AG04450 (cell line): Measurements from ENCODE around the gene ATP1A4. TPM values are rescaled to one million over a fixed set of nuclear protein-coding genes. Genes with fewer than 3 reads are reported as not detected.
"Not testable (repeated sequence)": the region's sequence is repeated elsewhere in the genome, so short reads cannot be mapped to it uniquely, and the experiment has no call there.

Experiments used
- CTCF ChIA-PET: fragments of 300-600, 350-600 bp; formaldehyde crosslinking; extraction: SDS; loops from one replicate; lab custom pipeline; 2022; ENCODE audit warnings: antibody characterized with exemption, inconsistent platforms; lab: Charles Lee
- POLR2A ChIA-PET: fragments of 350-600 bp; formaldehyde crosslinking; extraction: SDS; loops from one replicate; lab custom pipeline; 2021; ENCODE audit warnings: antibody characterized with exemption, inconsistent platforms; lab: Yijun Ruan, JAX
- DNase-seq: peaks from one replicate; pipeline ENCODE4 v3.0.0-alpha.2; 2011; ENCODE audit warnings: low read depth, low spot score
- H3K27ac ChIP-seq: one replicate; pipeline ENCODE4 v1.5.1; 2012; ENCODE audit warnings: low read depth, low read length, control low read depth
- H3K27me3 ChIP-seq: one replicate; pipeline ENCODE4 v1.6.0; 2012; ENCODE audit warnings: low read length; ENCODE audit not compliant: control insufficient read depth, insufficient read depth
- H3K4me3 ChIP-seq: 2 replicates; pipeline ENCODE4 v1.5.1; 2011; ENCODE audit warnings: mild to moderate bottlenecking, low read depth, low read length, control low read depth
- H3K9me3 ChIP-seq: 2 replicates; pipeline ENCODE4 v1.5.1; 2012; ENCODE audit warnings: low read length; ENCODE audit not compliant: control insufficient read depth, insufficient read depth
- polyA plus RNA-seq: library from polyadenylated mRNA; depleted of rRNA; stranded (reverse); fragments of >200 nt; gene quantifications from 2 replicates; pipeline ENCODE4 v1.2.3, GENCODE V29; 2011
- TF ChIP-seq, protein P1 (sequence below): IDR thresholded peaks from 2 replicates; pipeline ENCODE4 v1.5.1; 2011; ENCODE audit warnings: low read depth, low read length, control low read depth, inconsistent platforms

The ATP1A4 gene
- polyA plus RNA-seq, 1 experiment: not detected

GRCh38 chr1:160105155-160105554, 46.2 kb upstream of the ATP1A4 start:
- no peak overlapping the region for H3K27ac ChIP-seq
- ChIA-PET POLR2A (no interaction called here), CTCF (interaction anchor here (0.8 to 7.2 kb wide), 9 partner anchors 18 to 271 kb away, joined by 3 to 212 read pairs (median 11); partner anchors contain the start of gene CASQ1)
- TF ChIP-seq, protein P1, sequence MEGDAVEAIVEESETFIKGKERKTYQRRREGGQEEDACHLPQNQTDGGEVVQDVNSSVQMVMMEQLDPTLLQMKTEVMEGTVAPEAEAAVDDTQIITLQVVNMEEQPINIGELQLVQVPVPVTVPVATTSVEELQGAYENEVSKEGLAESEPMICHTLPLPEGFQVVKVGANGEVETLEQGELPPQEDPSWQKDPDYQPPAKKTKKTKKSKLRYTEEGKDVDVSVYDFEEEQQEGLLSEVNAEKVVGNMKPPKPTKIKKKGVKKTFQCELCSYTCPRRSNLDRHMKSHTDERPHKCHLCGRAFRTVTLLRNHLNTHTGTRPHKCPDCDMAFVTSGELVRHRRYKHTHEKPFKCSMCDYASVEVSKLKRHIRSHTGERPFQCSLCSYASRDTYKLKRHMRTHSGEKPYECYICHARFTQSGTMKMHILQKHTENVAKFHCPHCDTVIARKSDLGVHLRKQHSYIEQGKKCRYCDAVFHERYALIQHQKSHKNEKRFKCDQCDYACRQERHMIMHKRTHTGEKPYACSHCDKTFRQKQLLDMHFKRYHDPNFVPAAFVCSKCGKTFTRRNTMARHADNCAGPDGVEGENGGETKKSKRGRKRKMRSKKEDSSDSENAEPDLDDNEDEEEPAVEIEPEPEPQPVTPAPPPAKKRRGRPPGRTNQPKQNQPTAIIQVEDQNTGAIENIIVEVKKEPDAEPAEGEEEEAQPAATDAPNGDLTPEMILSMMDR: no peak
- no peaks in the 10 kb centered on the region for H3K9me3 ChIP-seq
- H3K27me3 ChIP-seq: peaks cover 13% of the 10 kb centered on the region
- no peak overlapping the region for H3K4me3 ChIP-seq
- DNase-seq: no peak

DNA sequence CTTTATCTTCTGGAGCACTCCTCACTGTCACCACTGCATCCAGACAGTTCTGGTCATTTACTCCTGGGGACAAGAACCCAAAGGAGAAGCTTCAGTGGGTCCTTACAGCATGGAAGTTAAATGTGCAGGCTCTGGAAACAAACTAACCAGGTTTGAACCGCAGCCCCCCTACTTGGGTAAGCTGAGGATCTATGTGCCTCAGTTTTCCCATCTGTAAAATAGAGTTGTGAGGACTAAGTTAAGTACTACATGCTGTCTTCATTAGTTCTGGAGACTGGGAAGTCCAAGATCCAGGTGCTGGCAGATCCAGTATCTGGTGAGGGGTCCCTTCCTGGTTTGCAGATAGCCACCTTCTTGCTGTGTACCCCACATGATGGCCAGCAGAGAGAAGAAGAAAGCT, 43.9 kb upstream of the ATP1A4 start:
- Histone ChIP-seq H3K9me3 (no peaks in the 10 kb centered on the region), H3K4me3 (no peak overlapping the region), H3K27me3 (peaks cover 13% of the 10 kb centered on the region), H3K27ac (no peak overlapping the region)
- CTCF ChIA-PET: interaction anchor here (0.6 to 3.6 kb wide), 7 partner anchors 10 to 225 kb away, joined by 3 to 21 read pairs (median 9); no protein-coding TSS in a partner anchor
- TF ChIP-seq, protein P1: no peak
- DNase-seq: no peak
- POLR2A ChIA-PET: no interaction called here

GRCh38 chr1:160108888-160109662, 42.3 kb upstream of the ATP1A4 start:
- TF ChIP-seq, protein P1: peak; percentile 55
- Histone ChIP-seq H3K9me3 (no peaks in the 10 kb centered on the region), H3K27ac (no peak overlapping the region), H3K27me3 (peaks cover 16% of the 10 kb centered on the region), H3K4me3 (no peak overlapping the region)
- DNase-seq: no peak
- CTCF ChIA-PET: interaction anchor here (0.6 to 3.6 kb wide), 21 partner anchors 8 to 498 kb away, joined by 3 to 21 read pairs (median 4); partner anchors contain the start of genes CASQ1 and KCNJ9
- POLR2A ChIA-PET: no interaction called here

- TF ChIP-seq, protein P1: no peak
- no peak overlapping the region for H3K4me3 ChIP-seq
- no peak overlapping the region for H3K27ac ChIP-seq
- H3K27me3 ChIP-seq: peaks cover 21% of the 10 kb centered on the region
- POLR2A ChIA-PET: no interaction called here
- CTCF ChIA-PET: interaction anchor here (0.9 to 3.6 kb wide), 16 partner anchors 8 to 266 kb away, joined by 3 to 21 read pairs (median 6); partner anchors contain the start of gene CASQ1
- DNase-seq: no peak
- no peaks in the 10 kb centered on the region for H3K9me3 ChIP-seq
Measured at GRCh38 chr1:160109686-160110085, 41.7 kb upstream of the ATP1A4 start.

GRCh38 chr1:160111462-160111861, 39.9 kb upstream of the ATP1A4 start:
- not testable (repeated sequence) for H3K9me3 ChIP-seq, H3K27ac ChIP-seq, DNase-seq, H3K4me3 ChIP-seq
- ChIA-PET CTCF (interaction anchor here (1.7 kb wide), 1 partner anchor 140 kb away, joined by 6 read pairs; no protein-coding TSS in a partner anchor), POLR2A (interaction anchor here (0.7 kb wide), 1 partner anchor 110 kb away, joined by 3 read pairs; no protein-coding TSS in a partner anchor)
- peaks cover 33% of the 10 kb centered on the region for H3K27me3 ChIP-seq
